ENCODE data around the gene ANAPC7.
"Not testable (repeated sequence)": the region's sequence is repeated elsewhere in the genome, so short reads cannot be mapped to it uniquely, and the experiment has no call there.

ANAPC7 gene, protein sequence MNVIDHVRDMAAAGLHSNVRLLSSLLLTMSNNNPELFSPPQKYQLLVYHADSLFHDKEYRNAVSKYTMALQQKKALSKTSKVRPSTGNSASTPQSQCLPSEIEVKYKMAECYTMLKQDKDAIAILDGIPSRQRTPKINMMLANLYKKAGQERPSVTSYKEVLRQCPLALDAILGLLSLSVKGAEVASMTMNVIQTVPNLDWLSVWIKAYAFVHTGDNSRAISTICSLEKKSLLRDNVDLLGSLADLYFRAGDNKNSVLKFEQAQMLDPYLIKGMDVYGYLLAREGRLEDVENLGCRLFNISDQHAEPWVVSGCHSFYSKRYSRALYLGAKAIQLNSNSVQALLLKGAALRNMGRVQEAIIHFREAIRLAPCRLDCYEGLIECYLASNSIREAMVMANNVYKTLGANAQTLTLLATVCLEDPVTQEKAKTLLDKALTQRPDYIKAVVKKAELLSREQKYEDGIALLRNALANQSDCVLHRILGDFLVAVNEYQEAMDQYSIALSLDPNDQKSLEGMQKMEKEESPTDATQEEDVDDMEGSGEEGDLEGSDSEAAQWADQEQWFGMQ

GRCh38 chr12:110403146-110403975 lies at the start of gene ANAPC7:
Gene ANAPC7 (minus strand): TSS chr12:110403708. CDS start chr12:110403627, 81 bp downstream.
- Histone ChIP-seq H3K4me1 (ENCODE audit: control insufficient read depth, low read depth, low read length) (peaks cover 4% of the 10 kb centered on the region), H3K9me3 (ENCODE audit: control insufficient read depth, low read depth, low read length) (no peaks in the 10 kb centered on the region), H3K27me3 (ENCODE audit: control insufficient read depth, insufficient read depth, low read length) (no peaks in the 10 kb centered on the region), H3K36me3 (ENCODE audit: control insufficient read depth, low read depth, low read length) (peaks cover 19% of the 10 kb centered on the region), H3K9ac (ENCODE audit: low read length) (peak within 1 kb of the TSS; percentile 97), H3K27ac (ENCODE audit: low read length) (peak within 1 kb of the TSS; percentile 100), H3K4me3 (ENCODE audit: low read length) (peak within 1 kb of the TSS; percentile 80)

DNA sequence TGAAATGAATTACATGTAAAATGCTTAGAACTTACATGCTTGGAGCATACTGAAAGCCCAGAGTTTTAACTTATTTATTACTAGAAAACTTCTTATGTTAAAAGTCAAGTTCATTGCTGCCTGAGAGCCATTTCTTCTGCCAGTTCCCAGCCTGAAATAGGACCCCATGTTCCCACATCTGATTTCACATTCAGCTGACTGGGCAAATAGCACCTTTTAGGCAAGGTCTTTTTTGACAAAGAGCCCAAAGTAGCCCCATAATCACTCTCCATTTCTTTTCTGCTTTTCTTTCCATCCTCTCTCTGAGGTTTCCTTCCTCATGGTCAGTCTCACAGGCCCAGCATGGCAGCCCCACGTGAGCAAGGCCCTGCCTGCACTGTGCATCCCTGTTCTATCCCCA lies 47.8 kb upstream of the ANAPC7 start:
- Histone ChIP-seq H3K4me3 (ENCODE audit: low read length) (no peak overlapping the region), H3K9ac (ENCODE audit: low read length) (no peak overlapping the region), H3K27me3 (ENCODE audit: control insufficient read depth, insufficient read depth, low read length) (no peaks in the 10 kb centered on the region), H3K27ac (ENCODE audit: low read length) (no peak overlapping the region), H3K36me3 (ENCODE audit: control insufficient read depth, low read depth, low read length) (peaks cover 37% of the 10 kb centered on the region), H3K9me3 (ENCODE audit: control insufficient read depth, low read depth, low read length) (no peaks in the 10 kb centered on the region), H3K4me1 (ENCODE audit: control insufficient read depth, low read depth, low read length) (no peaks in the 10 kb centered on the region)

GRCh38 chr12:110449799-110450497 lies 46.4 kb upstream of the ANAPC7 start, which contains the start of gene ARPC3:
Gene ARPC3 (minus strand): TSS chr12:110450337. CDS start chr12:110450260, 77 bp downstream.
- Histone ChIP-seq H3K27ac (ENCODE audit: low read length) (no peak within 1 kb of the TSS), H3K9ac (ENCODE audit: low read length) (peak within 1 kb of the TSS; percentile 76), H3K4me3 (ENCODE audit: low read length) (peak within 1 kb of the TSS; percentile 97), H3K27me3 (ENCODE audit: control insufficient read depth, insufficient read depth, low read length) (no peaks in the 10 kb centered on the region), H3K36me3 (ENCODE audit: control insufficient read depth, low read depth, low read length) (peaks cover 35% of the 10 kb centered on the region), H3K9me3 (ENCODE audit: control insufficient read depth, low read depth, low read length) (no peaks in the 10 kb centered on the region), H3K4me1 (ENCODE audit: control insufficient read depth, low read depth, low read length) (no peaks in the 10 kb centered on the region)

DNA sequence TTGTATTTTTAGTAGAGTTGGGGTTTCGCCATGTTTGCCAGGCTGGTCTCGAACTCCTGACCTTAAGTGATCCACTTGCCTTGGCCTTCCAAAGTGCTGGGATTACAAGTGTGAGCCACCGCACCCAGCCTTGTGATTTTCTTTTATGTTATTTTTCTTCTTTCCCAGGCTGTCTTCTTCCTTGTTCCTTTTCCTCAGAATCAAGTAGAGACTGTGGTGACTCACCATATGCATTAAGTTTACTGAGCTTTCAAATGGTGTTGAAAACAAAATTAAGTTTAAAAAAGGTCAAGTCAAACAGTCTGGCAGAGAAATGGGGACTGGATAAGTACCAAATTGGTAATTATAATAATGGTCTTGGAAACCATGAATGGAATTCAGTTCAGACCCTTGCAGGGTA lies 40.9 kb upstream of the ANAPC7 start:
- no peaks in the 10 kb centered on the region for H3K4me1 ChIP-seq (ENCODE audit: control insufficient read depth, low read depth, low read length)
- H3K4me3 ChIP-seq (ENCODE audit: low read length), result no peak overlapping the region
- H3K9me3 ChIP-seq (ENCODE audit: control insufficient read depth, low read depth, low read length), result no peaks in the 10 kb centered on the region
- peaks cover 31% of the 10 kb centered on the region for H3K36me3 ChIP-seq (ENCODE audit: control insufficient read depth, low read depth, low read length)
- no peak overlapping the region for H3K27ac ChIP-seq (ENCODE audit: low read length)
- H3K9ac ChIP-seq (ENCODE audit: low read length), result no peak overlapping the region
- H3K27me3 ChIP-seq (ENCODE audit: control insufficient read depth, insufficient read depth, low read length), result no peaks in the 10 kb centered on the region

DNA sequence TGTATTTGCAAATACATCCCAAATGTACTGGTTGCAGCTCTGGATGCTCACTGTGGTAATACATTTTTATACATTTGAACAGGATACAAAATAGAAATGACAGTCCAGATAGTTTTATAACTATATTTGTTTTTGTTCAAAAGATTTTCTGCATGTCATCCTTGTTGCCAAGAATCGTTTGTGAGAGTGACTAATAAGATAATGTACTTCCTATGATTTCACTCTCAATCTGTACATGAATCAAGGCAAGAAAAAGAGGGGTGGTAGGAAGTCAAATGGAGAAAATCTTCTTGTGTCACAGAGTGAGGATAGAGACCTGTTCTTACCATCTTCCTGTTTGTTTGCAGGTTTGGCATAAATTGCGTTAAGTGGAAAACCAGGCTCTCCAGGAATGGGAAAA lies 32.7 kb upstream of the ANAPC7 start:
- Histone ChIP-seq H3K27ac (ENCODE audit: low read length) (no peak overlapping the region), H3K36me3 (ENCODE audit: control insufficient read depth, low read depth, low read length) (peaks cover 32% of the 10 kb centered on the region), H3K27me3 (ENCODE audit: control insufficient read depth, insufficient read depth, low read length) (no peaks in the 10 kb centered on the region), H3K4me1 (ENCODE audit: control insufficient read depth, low read depth, low read length) (no peaks in the 10 kb centered on the region), H3K9me3 (ENCODE audit: control insufficient read depth, low read depth, low read length) (no peaks in the 10 kb centered on the region), H3K4me3 (ENCODE audit: low read length) (no peak overlapping the region), H3K9ac (ENCODE audit: low read length) (no peak overlapping the region)

- H3K9ac ChIP-seq (ENCODE audit: low read length), result no peak overlapping the region
- H3K27ac ChIP-seq (ENCODE audit: low read length), result no peak overlapping the region
- H3K27me3 ChIP-seq (ENCODE audit: control insufficient read depth, insufficient read depth, low read length), result no peaks in the 10 kb centered on the region
- H3K4me1 ChIP-seq (ENCODE audit: control insufficient read depth, low read depth, low read length), result no peaks in the 10 kb centered on the region
- H3K36me3 ChIP-seq (ENCODE audit: control insufficient read depth, low read depth, low read length), result peaks cover 15% of the 10 kb centered on the region
- H3K9me3 ChIP-seq (ENCODE audit: control insufficient read depth, low read depth, low read length), result no peaks in the 10 kb centered on the region
- H3K4me3 ChIP-seq (ENCODE audit: low read length), result no peak overlapping the region
Measured at GRCh38 chr12:110431957-110432587, 28.6 kb upstream of the ANAPC7 start.

DNA sequence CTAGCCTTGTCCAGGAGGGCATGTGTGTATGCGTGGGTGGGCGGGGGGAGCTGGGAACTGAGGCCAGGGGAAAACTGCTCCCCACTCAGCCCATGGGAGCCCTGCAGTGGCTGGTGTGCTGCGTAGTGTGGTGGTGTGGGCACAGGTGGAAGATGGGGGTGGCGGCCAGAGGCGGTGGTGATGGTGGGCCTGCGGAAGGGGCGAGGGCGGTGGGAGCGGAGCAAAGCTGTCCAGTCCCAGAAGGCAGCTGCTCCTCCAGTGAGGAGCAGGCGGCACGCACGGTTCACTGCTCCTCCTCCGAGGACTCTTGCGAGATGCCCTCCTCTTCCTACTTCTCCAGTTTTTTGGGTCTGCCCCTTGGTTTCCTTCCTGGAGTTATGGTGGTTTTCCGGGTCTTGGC lies 26.2 kb upstream of the ANAPC7 start:
- H3K9ac ChIP-seq (ENCODE audit: low read length); H3K9me3 ChIP-seq (ENCODE audit: control insufficient read depth, low read depth, low read length); H3K27me3 ChIP-seq (ENCODE audit: control insufficient read depth, insufficient read depth, low read length); H3K4me3 ChIP-seq (ENCODE audit: low read length); H3K27ac ChIP-seq (ENCODE audit: low read length); H3K36me3 ChIP-seq (ENCODE audit: control insufficient read depth, low read depth, low read length); H3K4me1 ChIP-seq (ENCODE audit: control insufficient read depth, low read depth, low read length): not testable (repeated sequence)

- no peaks in the 10 kb centered on the region for H3K4me1 ChIP-seq (ENCODE audit: control insufficient read depth, low read depth, low read length)
Measured at GRCh38 chr12:110426406-110426805, 22.9 kb upstream of the ANAPC7 start.

DNA sequence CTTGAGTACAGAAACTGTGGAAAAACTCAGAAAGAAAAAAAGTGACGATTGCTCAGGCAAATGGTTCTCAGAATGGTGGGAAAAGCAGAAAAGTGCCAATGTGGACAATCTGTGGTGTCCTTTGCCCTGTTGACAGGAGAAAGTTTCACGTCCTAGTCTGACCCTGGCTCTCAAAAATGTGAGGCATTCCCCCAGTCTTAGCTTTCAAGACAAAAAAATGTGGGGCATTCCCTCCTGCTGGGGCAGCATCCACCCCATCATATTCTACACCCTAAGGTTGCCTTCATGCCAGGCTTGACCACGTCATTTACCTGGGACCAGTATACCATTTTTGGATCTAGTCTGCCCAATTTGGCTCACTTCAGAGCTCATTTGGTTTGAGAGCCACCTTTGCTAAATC lies 20.7 kb upstream of the ANAPC7 start:
- no peak overlapping the region for H3K27ac ChIP-seq (ENCODE audit: low read length)
- H3K4me1 ChIP-seq (ENCODE audit: control insufficient read depth, low read depth, low read length), result no peaks in the 10 kb centered on the region
- H3K4me3 ChIP-seq (ENCODE audit: low read length), result no peak overlapping the region
- H3K9ac ChIP-seq (ENCODE audit: low read length), result no peak overlapping the region
- H3K9me3 ChIP-seq (ENCODE audit: control insufficient read depth, low read depth, low read length), result no peaks in the 10 kb centered on the region
- H3K36me3 ChIP-seq (ENCODE audit: control insufficient read depth, low read depth, low read length), result no peaks in the 10 kb centered on the region
- H3K27me3 ChIP-seq (ENCODE audit: control insufficient read depth, insufficient read depth, low read length), result no peaks in the 10 kb centered on the region

More at GRCh38 chr12:110426406-110426805, 22.9 kb upstream of the ANAPC7 start:
- H3K9ac ChIP-seq (ENCODE audit: low read length), result no peak overlapping the region
- no peaks in the 10 kb centered on the region for H3K27me3 ChIP-seq (ENCODE audit: control insufficient read depth, insufficient read depth, low read length)
- no peak overlapping the region for H3K4me3 ChIP-seq (ENCODE audit: low read length)
- no peaks in the 10 kb centered on the region for H3K36me3 ChIP-seq (ENCODE audit: control insufficient read depth, low read depth, low read length)
- H3K9me3 ChIP-seq (ENCODE audit: control insufficient read depth, low read depth, low read length), result no peaks in the 10 kb centered on the region
- no peak overlapping the region for H3K27ac ChIP-seq (ENCODE audit: low read length)

DNA sequence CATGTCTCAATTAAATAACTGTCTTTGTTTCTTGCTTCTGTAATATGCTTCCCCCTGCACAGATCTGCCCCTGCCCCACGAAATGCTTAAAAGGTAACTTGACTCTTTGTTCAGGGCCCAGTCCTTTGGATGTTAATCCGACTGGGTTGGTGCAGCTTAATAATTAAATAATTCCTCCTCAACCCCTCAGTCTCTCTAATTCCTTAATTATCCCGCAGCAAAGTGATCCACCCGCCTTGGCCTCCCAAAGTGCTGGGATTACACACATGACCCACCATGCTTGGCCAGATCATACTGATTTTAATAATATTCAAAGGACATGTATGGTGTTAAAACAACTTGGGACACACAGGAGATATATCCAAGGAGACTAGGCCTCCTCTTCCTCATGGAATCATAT lies 18.2 kb upstream of the ANAPC7 start:
- Histone ChIP-seq H3K4me3 (ENCODE audit: low read length) (no peak overlapping the region), H3K27ac (ENCODE audit: low read length) (no peak overlapping the region), H3K4me1 (ENCODE audit: control insufficient read depth, low read depth, low read length) (no peaks in the 10 kb centered on the region), H3K36me3 (ENCODE audit: control insufficient read depth, low read depth, low read length) (no peaks in the 10 kb centered on the region), H3K9me3 (ENCODE audit: control insufficient read depth, low read depth, low read length) (no peaks in the 10 kb centered on the region), H3K27me3 (ENCODE audit: control insufficient read depth, insufficient read depth, low read length) (no peaks in the 10 kb centered on the region), H3K9ac (ENCODE audit: low read length) (no peak overlapping the region)

Measured in iPS-18a (cell line).